Retinal pigment epithelial cell (primary cell): Measurements from ENCODE around the gene MEIOB.
"Not testable (repeated sequence)": the region's sequence is repeated elsewhere in the genome, so short reads cannot be mapped to it uniquely, and the experiment has no call there.

Source experiments
- DNase-seq: peaks from one replicate; pipeline ENCODE4 v3.0.0-alpha.2; 2010; ENCODE audit warnings: low read depth
- H3K4me3 ChIP-seq: 2 replicates; pipeline ENCODE4 v1.5.1; 2011; ENCODE audit warnings: mild to moderate bottlenecking, low read length, control low read depth, moderate library complexity
- CTCF ChIP-seq: conservative IDR thresholded peaks from 2 replicates; pipeline ENCODE4 v1.5.1; 2011; ENCODE audit warnings: low read depth, low read length, control low read depth, inconsistent platforms

MEIOB gene

GRCh38 chr16:1879477-1879876 is 7.5 kb upstream of the MEIOB start:
- DNase-seq, result no peak
- no peak overlapping the region for H3K4me3 ChIP-seq
- TF ChIP-seq CTCF, result no peak

GRCh38 chr16:1878256-1878655 is 6.3 kb upstream of the MEIOB start:
- no peak overlapping the region for H3K4me3 ChIP-seq
- no peak for TF ChIP-seq CTCF
- DNase-seq, result no peak

GRCh38 chr16:1877804-1878203 is 5.8 kb upstream of the MEIOB start:
- H3K4me3 ChIP-seq, result no peak overlapping the region
- no peak for DNase-seq
- no peak for TF ChIP-seq CTCF

GRCh38 chr16:1877089-1877488 is 5.1 kb upstream of the MEIOB start:
- no peak for DNase-seq
- TF ChIP-seq CTCF, result no peak
- no peak overlapping the region for H3K4me3 ChIP-seq

GRCh38 chr16:1876468-1876867 is 4.5 kb upstream of the MEIOB start:
- H3K4me3 ChIP-seq, result no peak overlapping the region
- DNase-seq, result no peak

GRCh38 chr16:1876066-1876465 is 4.1 kb upstream of the MEIOB start:
- H3K4me3 ChIP-seq, DNase-seq: not testable (repeated sequence)

More at GRCh38 chr16:1876468-1876867, 4.5 kb upstream of the MEIOB start:
- no peak for TF ChIP-seq CTCF

GRCh38 chr16:1874854-1875253 is 2.9 kb upstream of the MEIOB start:
- no peak for TF ChIP-seq CTCF
- no peak for DNase-seq
- H3K4me3 ChIP-seq, result no peak overlapping the region
